ENCODE results near the gene PDCD2L. TPM values are rescaled to one million over a fixed set of nuclear protein-coding genes. Genes with fewer than 3 reads are reported as not detected.

PDCD2L gene, protein sequence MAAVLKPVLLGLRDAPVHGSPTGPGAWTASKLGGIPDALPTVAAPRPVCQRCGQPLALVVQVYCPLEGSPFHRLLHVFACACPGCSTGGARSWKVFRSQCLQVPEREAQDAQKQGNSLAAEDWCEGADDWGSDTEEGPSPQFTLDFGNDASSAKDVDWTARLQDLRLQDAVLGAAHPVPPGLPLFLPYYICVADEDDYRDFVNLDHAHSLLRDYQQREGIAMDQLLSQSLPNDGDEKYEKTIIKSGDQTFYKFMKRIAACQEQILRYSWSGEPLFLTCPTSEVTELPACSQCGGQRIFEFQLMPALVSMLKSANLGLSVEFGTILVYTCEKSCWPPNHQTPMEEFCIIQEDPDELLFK
- polyA plus RNA-seq (2013, experiment 1 of 2) = 6.0 TPM
- polyA plus RNA-seq (2013, experiment 2 of 2) = 5.9 TPM

DNA sequence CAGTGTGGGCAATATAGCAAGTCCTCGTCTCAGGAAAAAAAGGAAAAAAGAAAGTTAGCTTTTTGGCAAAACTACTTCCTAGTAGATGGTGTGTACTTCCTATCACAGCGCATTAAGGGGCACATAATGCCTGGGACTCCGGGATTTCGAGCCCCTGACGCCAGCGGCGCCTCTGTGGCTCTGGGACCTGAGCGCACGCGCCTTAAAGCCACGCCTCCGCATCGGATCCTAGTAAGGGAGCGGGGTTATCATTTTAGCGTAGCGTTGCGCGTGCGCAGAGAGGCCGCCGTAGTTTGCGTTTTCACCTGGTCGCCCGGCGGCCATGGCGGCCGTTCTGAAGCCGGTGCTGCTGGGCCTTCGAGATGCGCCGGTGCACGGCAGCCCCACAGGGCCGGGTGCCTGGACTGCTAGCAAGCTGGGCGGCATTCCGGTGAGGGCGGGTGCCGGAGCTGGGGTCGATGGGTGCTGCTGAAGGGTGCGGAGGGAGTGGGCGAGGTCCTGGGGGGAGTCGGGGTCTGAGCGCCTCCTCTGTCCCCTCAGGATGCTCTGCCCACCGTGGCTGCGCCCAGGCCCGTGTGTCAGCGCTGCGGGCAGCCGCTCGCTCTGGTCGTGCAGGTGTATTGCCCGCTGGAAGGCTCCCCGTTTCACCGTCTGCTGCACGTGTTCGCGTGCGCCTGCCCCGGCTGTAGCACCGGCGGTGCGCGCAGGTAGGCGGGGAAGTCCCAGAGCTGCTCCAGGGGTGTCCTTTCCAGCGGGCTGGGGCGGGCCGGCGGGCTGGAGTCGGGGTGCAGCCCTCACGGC is at the start of gene PDCD2L:
PDCD2L (plus strand) TSS at position 291 of the 801 bp plus-strand sequence; CDS start at position 323, 32 bp downstream.
- Histone ChIP-seq H3K27ac (ENCODE audit: low read length, poor library complexity, severe bottlenecking) (no peak within 1 kb of the TSS), H3K36me3 (ENCODE audit: control insufficient read depth in 1 of 2, insufficient read depth in 2 of 2, low read depth in 1 of 2, low read length in 2 of 2) (peaks cover 15 to 22% of the 10 kb centered on the region in 2 experiments), H2BK15ac (ENCODE audit: low read depth, poor library complexity, severe bottlenecking) (no peak within 1 kb of the TSS), H2BK5ac (ENCODE audit: low read depth, low read length, poor library complexity, severe bottlenecking) (peak within 1 kb of the TSS; percentile 49), H2AK5ac (ENCODE audit: low read length, severe bottlenecking) (no peak within 1 kb of the TSS), H4K91ac (ENCODE audit: low read length) (peak within 1 kb of the TSS; percentile 52), H3K9me3 (ENCODE audit: control insufficient read depth, low read length) (no peaks in the 10 kb centered on the region), H3K4me1 (ENCODE audit: control insufficient read depth, insufficient read depth, low read depth, low read length) (peaks cover 4% of the 10 kb centered on the region), H2BK12ac (ENCODE audit: low read length in 2 of 2) (peak within 1 kb of the TSS in 1 of 2 experiments; percentile 18), H4K8ac (ENCODE audit: low read length) (peak within 1 kb of the TSS; percentile 78), H2BK120ac (ENCODE audit: low read depth, low read length) (no peak within 1 kb of the TSS), H3K4me3 (ENCODE audit: insufficient read depth in 1 of 2, low read depth in 1 of 2, low read length in 2 of 2) (peak within 1 kb of the TSS; percentile 97 to 99), H3K9ac (ENCODE audit: low read length) (peak within 1 kb of the TSS; percentile 92), H3K79me1 (replicated peaks; ENCODE audit: low read length, poor library complexity, severe bottlenecking) (peaks cover 12% of the 10 kb centered on the region), H3K23ac (ENCODE audit: low read length in 2 of 2) (peak within 1 kb of the TSS; percentile 96 to 98), H3K14ac (ENCODE audit: low read length in 2 of 2) (peak within 1 kb of the TSS in 1 of 2 experiments; percentile 98), H3K4me2 (ENCODE audit: low read length, poor library complexity, severe bottlenecking) (peak within 1 kb of the TSS; percentile 97), H3K18ac (ENCODE audit: low read depth in 1 of 2, low read length in 2 of 2) (peak within 1 kb of the TSS; percentile 64 to 92), H3K4ac (ENCODE audit: low read depth in 1 of 2, low read length in 2 of 2) (peak within 1 kb of the TSS; percentile 83 to 97), H3K27me3 (ENCODE audit: control insufficient read depth in 1 of 2, insufficient read depth in 1 of 2, low read length in 2 of 2) (no peaks in the 10 kb centered on the region), H2AFZ (ENCODE audit: low read depth, low read length) (peak within 1 kb of the TSS; percentile 100)
- DNase-seq = peak; percentile 87
- under 1% methylated on average over 67 of the region's 69 CpGs for WGBS

DNA sequence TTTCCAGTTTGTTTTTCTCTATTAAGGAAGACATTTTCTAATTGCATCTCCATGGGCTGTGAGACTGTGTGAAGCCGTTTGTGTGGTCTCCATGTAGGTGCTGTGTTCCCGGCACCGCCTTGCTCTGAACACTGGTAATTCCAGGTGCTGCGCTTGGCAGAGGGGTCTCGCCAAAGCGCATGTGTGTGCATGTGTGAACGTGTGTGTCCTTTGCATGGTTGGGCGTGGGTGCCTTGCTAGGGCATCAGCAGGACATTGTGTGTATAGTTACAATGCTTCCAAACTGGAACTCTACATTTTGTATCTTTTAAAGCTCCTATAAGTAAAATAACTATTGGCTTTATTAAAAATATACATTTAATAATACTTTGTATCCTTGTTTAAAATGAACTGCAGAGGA is 49.0 kb upstream of the PDCD2L start:
- H3K4me3 ChIP-seq (ENCODE audit: insufficient read depth in 1 of 2, low read depth in 1 of 2, low read length in 2 of 2) = no peak overlapping the region
- H3K9ac ChIP-seq (ENCODE audit: low read length) = no peak overlapping the region
- no peak overlapping the region for H2BK12ac ChIP-seq (ENCODE audit: low read length in 2 of 2)
- H4K91ac ChIP-seq (ENCODE audit: low read length) = no peak overlapping the region
- H3K14ac ChIP-seq (ENCODE audit: low read length in 2 of 2) = no peak overlapping the region
- no peak overlapping the region for H3K27ac ChIP-seq (ENCODE audit: low read length, poor library complexity, severe bottlenecking)
- H3K36me3 ChIP-seq (ENCODE audit: control insufficient read depth in 1 of 2, insufficient read depth in 2 of 2, low read depth in 1 of 2, low read length in 2 of 2) = peaks cover 24 to 41% of the 10 kb centered on the region in 2 experiments
- peaks cover 12% of the 10 kb centered on the region for H3K79me1 ChIP-seq (replicated peaks; ENCODE audit: low read length, poor library complexity, severe bottlenecking)
- no peak overlapping the region for H2BK5ac ChIP-seq (ENCODE audit: low read depth, low read length, poor library complexity, severe bottlenecking)
- no peaks in the 10 kb centered on the region for H3K27me3 ChIP-seq (ENCODE audit: control insufficient read depth in 1 of 2, insufficient read depth in 1 of 2, low read length in 2 of 2)
- whole genome bisulfite sequencing = 95% methylated on average over 7 of the region's 8 CpGs
- no peaks in the 10 kb centered on the region for H3K9me3 ChIP-seq (ENCODE audit: control insufficient read depth, low read length)
- no peak overlapping the region for H2BK15ac ChIP-seq (ENCODE audit: low read depth, poor library complexity, severe bottlenecking)
- no peak overlapping the region for H4K8ac ChIP-seq (ENCODE audit: low read length)
- H2AK5ac ChIP-seq (ENCODE audit: low read length, severe bottlenecking) = no peak overlapping the region
- no peak overlapping the region for H3K18ac ChIP-seq (ENCODE audit: low read depth in 1 of 2, low read length in 2 of 2)
- peaks cover 25% of the 10 kb centered on the region for H3K4me1 ChIP-seq (ENCODE audit: control insufficient read depth, insufficient read depth, low read depth, low read length)
- no peak overlapping the region for H3K23ac ChIP-seq (ENCODE audit: low read length in 2 of 2)
- no peak overlapping the region for H3K4ac ChIP-seq (ENCODE audit: low read depth in 1 of 2, low read length in 2 of 2)
- H2BK120ac ChIP-seq (ENCODE audit: low read depth, low read length) = no peak overlapping the region
- no peak for DNase-seq
- H2AFZ ChIP-seq (ENCODE audit: low read depth, low read length) = no peak overlapping the region
- H3K4me2 ChIP-seq (ENCODE audit: low read length, poor library complexity, severe bottlenecking) = no peak overlapping the region

DNA sequence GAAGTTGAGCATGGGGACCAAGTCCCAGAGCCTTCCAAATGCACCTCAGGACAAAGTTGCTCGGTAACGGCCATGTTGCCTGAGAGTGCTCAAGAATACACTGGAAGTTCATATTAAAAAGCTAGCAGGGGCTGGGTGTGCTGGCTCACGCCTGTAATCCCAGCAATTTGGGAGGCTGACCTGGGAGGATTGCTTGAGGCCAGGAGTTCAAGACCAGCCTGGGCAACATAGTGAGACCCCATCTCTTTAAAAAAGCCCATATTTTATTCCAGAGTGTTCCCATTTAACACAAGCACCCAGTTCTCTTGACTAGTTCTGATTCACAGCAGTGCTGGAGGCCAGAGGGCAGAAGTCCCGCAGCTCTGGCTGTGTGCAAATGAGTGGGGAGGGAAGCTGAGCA is 47.3 kb upstream of the PDCD2L start:
- Histone ChIP-seq H3K27me3 (ENCODE audit: control insufficient read depth in 1 of 2, insufficient read depth in 1 of 2, low read length in 2 of 2) (no peaks in the 10 kb centered on the region), H3K4me3 (ENCODE audit: insufficient read depth in 1 of 2, low read depth in 1 of 2, low read length in 2 of 2) (no peak overlapping the region), H4K91ac (ENCODE audit: low read length) (no peak overlapping the region), H3K4me2 (ENCODE audit: low read length, poor library complexity, severe bottlenecking) (no peak overlapping the region), H3K9ac (ENCODE audit: low read length) (no peak overlapping the region), H2AFZ (ENCODE audit: low read depth, low read length) (no peak overlapping the region), H3K9me3 (ENCODE audit: control insufficient read depth, low read length) (no peaks in the 10 kb centered on the region), H2BK15ac (ENCODE audit: low read depth, poor library complexity, severe bottlenecking) (no peak overlapping the region), H2AK5ac (ENCODE audit: low read length, severe bottlenecking) (no peak overlapping the region), H2BK5ac (ENCODE audit: low read depth, low read length, poor library complexity, severe bottlenecking) (no peak overlapping the region), H3K79me1 (replicated peaks; ENCODE audit: low read length, poor library complexity, severe bottlenecking) (peaks cover 12% of the 10 kb centered on the region), H3K23ac (ENCODE audit: low read length in 2 of 2) (no peak overlapping the region), H3K4me1 (ENCODE audit: control insufficient read depth, insufficient read depth, low read depth, low read length) (peaks cover 17% of the 10 kb centered on the region), H3K27ac (ENCODE audit: low read length, poor library complexity, severe bottlenecking) (no peak overlapping the region), H2BK12ac (ENCODE audit: low read length in 2 of 2) (no peak overlapping the region), H3K14ac (ENCODE audit: low read length in 2 of 2) (no peak overlapping the region), H4K8ac (ENCODE audit: low read length) (no peak overlapping the region), H2BK120ac (ENCODE audit: low read depth, low read length) (no peak overlapping the region), H3K18ac (ENCODE audit: low read depth in 1 of 2, low read length in 2 of 2) (no peak overlapping the region), H3K4ac (ENCODE audit: low read depth in 1 of 2, low read length in 2 of 2) (no peak overlapping the region), H3K36me3 (ENCODE audit: control insufficient read depth in 1 of 2, insufficient read depth in 2 of 2, low read depth in 1 of 2, low read length in 2 of 2) (peaks cover 22 to 38% of the 10 kb centered on the region in 2 experiments)
- no peak for DNase-seq
- 100% methylated on average over 4 of the region's 4 CpGs for WGBS

DNA sequence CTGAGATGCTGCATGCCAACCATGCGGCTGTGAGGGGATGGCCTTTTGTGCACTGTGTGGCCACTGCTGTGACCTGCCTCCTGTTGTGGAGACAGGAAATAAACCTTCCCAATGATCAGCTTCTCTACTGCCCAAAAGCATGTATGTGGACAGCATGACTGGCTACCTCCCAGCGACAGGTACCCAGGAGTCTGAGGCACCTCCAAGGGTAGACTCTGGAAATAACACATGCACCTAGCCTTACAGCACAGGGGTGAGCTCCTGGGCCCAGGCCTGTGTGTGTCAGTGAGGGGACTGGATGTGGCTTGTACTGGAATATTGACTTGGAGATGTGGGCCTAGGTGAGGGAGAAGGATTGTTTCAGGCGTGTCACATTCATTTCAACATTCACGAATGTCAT is 46.8 kb upstream of the PDCD2L start:
- no peak overlapping the region for H3K23ac ChIP-seq (ENCODE audit: low read length in 2 of 2)
- H3K4me2 ChIP-seq (ENCODE audit: low read length, poor library complexity, severe bottlenecking) = no peak overlapping the region
- no peak overlapping the region for H4K8ac ChIP-seq (ENCODE audit: low read length)
- no peak for DNase-seq
- no peak overlapping the region for H3K9ac ChIP-seq (ENCODE audit: low read length)
- no peak overlapping the region for H3K4me3 ChIP-seq (ENCODE audit: insufficient read depth in 1 of 2, low read depth in 1 of 2, low read length in 2 of 2)
- no peak overlapping the region for H3K27ac ChIP-seq (ENCODE audit: low read length, poor library complexity, severe bottlenecking)
- no peaks in the 10 kb centered on the region for H3K27me3 ChIP-seq (ENCODE audit: control insufficient read depth in 1 of 2, insufficient read depth in 1 of 2, low read length in 2 of 2)
- no peak overlapping the region for H2AFZ ChIP-seq (ENCODE audit: low read depth, low read length)
- H3K79me1 ChIP-seq (replicated peaks; ENCODE audit: low read length, poor library complexity, severe bottlenecking) = peaks cover 10% of the 10 kb centered on the region
- no peak overlapping the region for H2BK5ac ChIP-seq (ENCODE audit: low read depth, low read length, poor library complexity, severe bottlenecking)
- H3K36me3 ChIP-seq (ENCODE audit: control insufficient read depth in 1 of 2, insufficient read depth in 2 of 2, low read depth in 1 of 2, low read length in 2 of 2) = peaks cover 22 to 33% of the 10 kb centered on the region in 2 experiments
- H2BK15ac ChIP-seq (ENCODE audit: low read depth, poor library complexity, severe bottlenecking) = no peak overlapping the region
- H3K14ac ChIP-seq (ENCODE audit: low read length in 2 of 2) = no peak overlapping the region
- no peak overlapping the region for H3K18ac ChIP-seq (ENCODE audit: low read depth in 1 of 2, low read length in 2 of 2)
- no peak overlapping the region for H4K91ac ChIP-seq (ENCODE audit: low read length)
- no peak overlapping the region for H2AK5ac ChIP-seq (ENCODE audit: low read length, severe bottlenecking)
- no peak overlapping the region for H3K4ac ChIP-seq (ENCODE audit: low read depth in 1 of 2, low read length in 2 of 2)
- H3K9me3 ChIP-seq (ENCODE audit: control insufficient read depth, low read length) = no peaks in the 10 kb centered on the region
- WGBS = 100% methylated on average over 4 of the region's 4 CpGs
- peaks cover 17% of the 10 kb centered on the region for H3K4me1 ChIP-seq (ENCODE audit: control insufficient read depth, insufficient read depth, low read depth, low read length)
- no peak overlapping the region for H2BK120ac ChIP-seq (ENCODE audit: low read depth, low read length)
- H2BK12ac ChIP-seq (ENCODE audit: low read length in 2 of 2) = no peak overlapping the region
